ENCODE results near the gene TEX12.
"Not testable (repeated sequence)": the region's sequence is repeated elsewhere in the genome, so short reads cannot be mapped to it uniquely, and the experiment has no call there.

Gene TEX12

GRCh38 chr11:112167145-112167544, at the start of gene TEX12:
TSS of gene TEX12 (plus strand) at chr11:112167372. CDS start at chr11:112169269, 1,897 bp downstream.
- DNase-seq = no peak

- no peak for DNase-seq
Observed at GRCh38 chr11:112118176-112118575, 49.0 kb upstream of the TEX12 start.

- DNase-seq = no peak
Observed at GRCh38 chr11:112121981-112122615, 45.1 kb upstream of the TEX12 start.

- DNase-seq = no peak
Observed at GRCh38 chr11:112123129-112123528, 44.0 kb upstream of the TEX12 start.

- DNase-seq = no peak
Observed at GRCh38 chr11:112127056-112127455, 40.1 kb upstream of the TEX12 start.

GRCh38 chr11:112128483-112129121, 38.6 kb upstream of the TEX12 start:
- DNase-seq = no peak

GRCh38 chr11:112129656-112130055, 37.5 kb upstream of the TEX12 start:
- no peak for DNase-seq

GRCh38 chr11:112132737-112133136, 34.4 kb upstream of the TEX12 start:
- no peak for DNase-seq

GRCh38 chr11:112134473-112134872, 32.7 kb upstream of the TEX12 start:
- no peak for DNase-seq

- DNase-seq = no peak
Observed at GRCh38 chr11:112143597-112143996, 23.6 kb upstream of the TEX12 start.

- DNase-seq = no peak
Observed at GRCh38 chr11:112150517-112150916, 16.7 kb upstream of the TEX12 start.

GRCh38 chr11:112156153-112156955, 10.8 kb upstream of the TEX12 start:
- DNase-seq = no peak

GRCh38 chr11:112156956-112157766, 10.0 kb upstream of the TEX12 start:
- no peak for DNase-seq

GRCh38 chr11:112159098-112160065, 7.8 kb upstream of the TEX12 start:
- no peak for DNase-seq

GRCh38 chr11:112160091-112160848, 6.9 kb upstream of the TEX12 start:
- no peak for DNase-seq

- DNase-seq = no peak
Observed at GRCh38 chr11:112161012-112161411, 6.2 kb upstream of the TEX12 start.

GRCh38 chr11:112162200-112162599, 5.0 kb upstream of the TEX12 start:
- DNase-seq = not testable (repeated sequence)

GRCh38 chr11:112162761-112163546, 4.2 kb upstream of the TEX12 start:
- DNase-seq = no peak

- DNase-seq = no peak
Observed at GRCh38 chr11:112163875-112164685, 3.1 kb upstream of the TEX12 start, which contains the start of gene IL18. TSS of gene IL18 (minus strand) at chr11:112164094. CDS start at chr11:112155053, 9,041 bp downstream.

Data from NCI-H1436 treated with DMSO at 0.1 percent for 48 hours (cell line).